Rectal smooth muscle tissue (tissue), 1 donor: ENCODE measurements around the gene CDK5RAP2.

Experiments
- H3K27ac ChIP-seq: one replicate; pipeline ENCODE4 v1.7.0; 2013; ENCODE audit warnings: low read depth, low read length, inconsistent platforms
- H3K27me3 ChIP-seq: one replicate; pipeline ENCODE4 v1.7.0; 2013; ENCODE audit warnings: low read length; ENCODE audit not compliant: control insufficient read depth, insufficient read depth
- H3K36me3 ChIP-seq: one replicate; pipeline ENCODE4 v1.7.0; 2013; ENCODE audit warnings: low read length; ENCODE audit not compliant: control insufficient read depth, insufficient read depth
- H3K4me1 ChIP-seq: one replicate; pipeline ENCODE4 v1.7.0; 2013; ENCODE audit warnings: low read length; ENCODE audit not compliant: control insufficient read depth, insufficient read depth
- H3K4me3 ChIP-seq: one replicate; pipeline ENCODE4 v1.7.0; 2013; ENCODE audit warnings: low read length
- H3K9ac ChIP-seq: one replicate; pipeline ENCODE4 v1.7.0; 2013; ENCODE audit warnings: low read length

Gene CDK5RAP2

DNA sequence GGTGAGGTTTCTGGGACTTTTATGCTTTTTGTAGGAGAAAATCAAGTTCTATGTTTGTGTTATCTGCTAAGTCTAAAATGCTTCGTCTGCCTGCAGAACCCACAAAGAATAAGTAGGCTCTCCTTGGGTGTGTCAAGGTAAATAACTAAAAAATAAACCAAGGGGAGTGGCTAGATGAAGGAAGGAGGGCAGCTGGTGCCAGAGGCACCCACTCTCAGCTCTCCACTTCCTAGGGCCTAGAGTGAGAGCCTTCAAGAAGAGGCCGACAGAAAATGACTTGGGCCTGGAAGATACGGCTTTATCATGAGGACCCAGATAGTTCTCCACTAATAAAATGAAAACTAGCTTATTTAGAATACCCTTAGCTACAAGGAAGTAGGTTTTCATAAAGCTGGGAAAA lies 147.4 kb downstream of the CDK5RAP2 start:
- Histone ChIP-seq H3K36me3 (peaks cover 3% of the 10 kb centered on the region), H3K9ac (no peak overlapping the region), H3K27me3 (no peaks in the 10 kb centered on the region), H3K4me3 (no peak overlapping the region), H3K4me1 (no peaks in the 10 kb centered on the region), H3K27ac (no peak overlapping the region)

DNA sequence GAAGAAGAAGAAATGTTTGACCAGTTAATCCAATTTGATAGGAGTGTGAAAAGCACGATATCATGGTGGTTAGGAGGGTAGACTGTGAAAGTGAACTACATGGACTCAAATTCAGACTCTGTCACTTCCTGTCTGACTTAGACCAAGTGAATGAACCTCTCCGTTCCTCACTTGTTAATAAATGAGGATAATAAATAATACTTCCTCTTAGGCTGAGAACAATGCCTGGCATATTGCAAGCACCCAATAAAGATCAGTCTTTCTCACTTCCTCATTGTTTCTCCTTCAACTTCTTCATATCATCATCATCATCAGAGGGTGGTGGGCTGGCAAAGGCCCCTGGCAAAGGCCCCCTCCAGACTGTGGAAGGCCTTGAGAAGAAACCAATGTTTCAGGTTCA lies 148.7 kb downstream of the CDK5RAP2 start:
- Histone ChIP-seq H3K4me1 (no peaks in the 10 kb centered on the region), H3K27ac (no peak overlapping the region), H3K36me3 (no peaks in the 10 kb centered on the region), H3K27me3 (no peaks in the 10 kb centered on the region), H3K9ac (no peak overlapping the region), H3K4me3 (no peak overlapping the region)

DNA sequence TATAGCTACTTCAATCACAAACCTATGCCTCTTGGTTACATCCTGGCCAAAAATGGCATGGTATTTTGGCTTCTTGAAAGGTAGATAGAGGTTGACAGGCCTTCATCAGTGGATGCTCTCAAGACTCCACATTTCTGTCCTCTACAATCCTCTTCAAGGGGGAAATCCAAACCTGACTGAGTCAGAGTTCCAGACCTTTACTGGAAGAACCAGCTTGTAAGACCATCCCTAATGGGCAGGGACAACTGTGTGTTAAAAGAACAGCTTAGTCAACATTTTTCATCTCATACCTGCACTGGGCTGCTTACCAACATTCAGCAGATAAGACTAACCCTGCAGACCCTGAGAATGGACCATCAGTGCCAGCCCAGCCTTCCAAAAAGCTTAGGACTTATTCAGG lies 155.7 kb downstream of the CDK5RAP2 start:
- Histone ChIP-seq H3K36me3 (peaks cover 3% of the 10 kb centered on the region), H3K27ac (no peak overlapping the region), H3K4me1 (no peaks in the 10 kb centered on the region), H3K9ac (no peak overlapping the region), H3K27me3 (no peaks in the 10 kb centered on the region), H3K4me3 (no peak overlapping the region)

DNA sequence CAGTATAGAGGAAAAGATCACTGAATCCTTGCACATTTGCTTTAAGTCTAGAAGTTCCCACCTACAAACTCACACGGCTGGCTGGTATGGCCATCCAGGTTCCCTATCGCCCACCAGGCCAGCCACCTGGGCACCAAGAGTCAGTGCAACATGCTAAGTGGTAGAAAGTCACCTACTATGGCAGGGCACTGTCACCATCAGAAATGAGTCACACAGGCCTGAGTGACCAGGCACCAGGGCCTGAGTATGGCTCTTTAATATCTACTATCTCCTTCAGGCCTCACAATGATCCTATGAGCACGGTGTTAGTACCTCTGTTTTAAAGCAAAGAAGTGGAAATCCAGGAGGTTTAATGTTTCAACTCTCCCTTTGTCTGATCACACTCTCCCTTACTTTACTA lies 156.2 kb downstream of the CDK5RAP2 start:
- Histone ChIP-seq H3K4me1 (no peaks in the 10 kb centered on the region), H3K36me3 (peaks cover 3% of the 10 kb centered on the region), H3K27ac (no peak overlapping the region), H3K9ac (no peak overlapping the region), H3K27me3 (no peaks in the 10 kb centered on the region), H3K4me3 (no peak overlapping the region)

DNA sequence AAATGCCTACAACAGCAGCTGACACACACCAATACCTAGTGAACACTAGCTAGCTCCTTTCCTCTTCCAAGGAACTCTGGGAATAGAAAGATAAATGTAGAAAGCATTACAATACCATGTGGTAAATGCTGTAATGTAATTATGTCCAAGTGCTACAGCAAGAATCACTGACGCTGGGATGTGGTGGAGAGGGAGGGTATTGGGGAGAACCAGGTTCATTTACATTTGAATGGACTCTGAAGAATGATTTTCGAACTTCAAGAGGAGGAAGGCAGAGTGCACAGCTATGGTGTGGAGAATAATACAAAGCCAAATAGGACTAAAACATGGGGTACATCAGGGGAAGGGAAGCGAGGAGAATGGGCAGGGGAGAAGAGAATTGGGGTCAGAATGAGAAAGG lies 158.0 kb downstream of the CDK5RAP2 start:
- no peak overlapping the region for H3K9ac ChIP-seq

DNA sequence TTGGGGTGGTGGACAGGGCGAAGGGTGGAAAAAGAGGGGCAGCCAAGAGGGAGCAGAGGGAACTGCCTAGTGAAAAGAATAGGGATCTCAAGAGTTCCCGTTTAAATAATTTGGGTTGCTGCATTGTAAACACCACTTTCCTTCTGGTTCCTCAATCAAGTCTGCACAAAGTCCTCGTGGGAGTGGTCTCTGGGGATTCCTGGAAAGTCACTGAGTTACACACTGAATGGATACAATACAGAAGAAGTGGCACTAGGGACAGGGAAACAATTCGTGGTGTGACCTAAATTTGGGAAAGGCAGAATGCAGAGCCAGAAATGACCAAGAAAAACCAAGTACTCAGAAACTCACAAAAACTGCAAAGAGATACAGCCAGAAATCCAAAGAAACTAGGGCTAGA lies 161.7 kb downstream of the CDK5RAP2 start:
- peaks cover 6% of the 10 kb centered on the region for H3K36me3 ChIP-seq
- no peak overlapping the region for H3K4me3 ChIP-seq
- no peaks in the 10 kb centered on the region for H3K4me1 ChIP-seq
- no peak overlapping the region for H3K27ac ChIP-seq
- H3K9ac ChIP-seq = no peak overlapping the region
- no peaks in the 10 kb centered on the region for H3K27me3 ChIP-seq

More for the DNA sequence above, 158.0 kb downstream of the CDK5RAP2 start:
- no peak overlapping the region for H3K27ac ChIP-seq
- no peak overlapping the region for H3K4me3 ChIP-seq
- H3K36me3 ChIP-seq = peaks cover 6% of the 10 kb centered on the region
- no peaks in the 10 kb centered on the region for H3K27me3 ChIP-seq
- no peaks in the 10 kb centered on the region for H3K4me1 ChIP-seq

DNA sequence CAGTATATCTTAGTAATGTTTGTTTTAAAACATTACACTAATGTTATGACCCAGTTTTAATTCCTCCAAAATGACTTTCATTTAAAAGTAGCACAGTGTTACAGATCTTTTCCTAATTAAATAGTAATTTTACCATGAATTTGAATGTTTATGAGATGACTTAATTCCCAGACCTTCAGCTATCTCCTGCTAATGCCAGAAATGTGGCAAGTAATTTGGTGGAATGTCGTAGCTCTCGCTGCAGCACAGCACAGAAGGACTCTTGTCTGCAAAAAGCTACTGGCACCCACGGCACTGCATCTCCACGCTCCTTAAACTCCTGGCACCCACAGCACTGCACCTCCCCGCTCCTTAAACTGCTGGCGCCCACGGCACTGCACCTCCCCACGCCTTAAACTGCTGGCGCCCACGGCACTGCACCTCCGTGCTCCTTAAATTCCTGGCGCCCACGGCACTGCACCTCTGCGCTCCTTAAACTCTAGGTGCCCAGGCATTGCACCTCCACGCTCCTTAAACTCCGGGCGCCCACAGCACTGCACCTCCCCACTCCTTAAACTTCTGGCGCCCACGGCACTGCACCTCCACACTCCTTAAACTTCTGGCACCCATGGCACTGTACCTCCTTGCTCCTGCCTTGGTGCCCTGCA lies 163.1 kb downstream of the CDK5RAP2 start:
- peaks cover 10% of the 10 kb centered on the region for H3K4me1 ChIP-seq
- H3K27me3 ChIP-seq = no peaks in the 10 kb centered on the region
- H3K9ac ChIP-seq = no peak overlapping the region
- H3K27ac ChIP-seq = no peak overlapping the region
- peaks cover 6% of the 10 kb centered on the region for H3K36me3 ChIP-seq
- H3K4me3 ChIP-seq = no peak overlapping the region

DNA sequence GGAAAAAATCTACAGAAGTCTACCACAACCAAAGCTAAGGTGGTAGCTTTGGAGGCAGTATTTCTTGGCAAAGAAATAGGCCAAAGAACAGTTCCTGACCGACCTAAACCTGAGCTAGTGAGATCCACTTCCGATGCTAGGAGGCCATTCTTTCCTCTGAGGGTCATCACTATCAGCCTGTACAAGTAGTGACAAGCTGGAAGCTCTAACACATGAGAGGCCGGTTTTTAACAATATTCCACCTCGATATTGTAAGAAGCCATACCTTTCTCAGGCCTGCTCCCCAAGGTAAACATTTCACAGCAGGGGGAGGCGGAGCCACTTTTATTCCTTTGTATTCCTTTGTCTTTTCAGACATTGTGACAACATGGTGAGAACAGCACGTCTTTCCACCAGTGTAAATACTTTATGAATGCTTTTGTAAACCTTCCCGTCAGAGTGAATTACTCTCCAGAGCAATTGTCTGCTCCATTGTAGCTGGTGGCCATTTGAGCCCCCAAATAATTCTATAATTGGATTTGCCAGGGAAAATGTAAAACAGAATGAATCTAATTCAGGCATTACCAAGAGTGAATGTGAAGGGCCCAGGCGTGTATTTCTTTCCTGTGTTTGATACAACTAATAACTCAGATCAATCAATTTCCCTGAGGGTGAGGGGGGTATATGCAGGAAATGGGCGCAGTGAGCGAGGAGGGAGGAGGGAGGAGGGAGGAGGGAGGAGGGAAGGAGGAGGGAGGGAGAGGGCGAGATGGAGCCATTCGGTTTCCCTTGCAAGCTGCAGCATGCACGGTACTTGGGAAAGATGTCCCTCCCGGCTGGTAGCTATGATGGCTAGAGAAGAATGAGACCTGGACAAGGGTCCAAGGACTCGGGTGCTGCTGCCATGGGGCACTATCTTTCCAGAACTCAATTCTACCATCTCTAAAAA lies 166.6 kb downstream of the CDK5RAP2 start:
- no peaks in the 10 kb centered on the region for H3K27me3 ChIP-seq
- H3K4me1 ChIP-seq = peaks cover 17% of the 10 kb centered on the region
- H3K9ac ChIP-seq = no peak overlapping the region
- no peak overlapping the region for H3K4me3 ChIP-seq
- H3K27ac ChIP-seq = peak overlapping the region; percentile 53
- H3K36me3 ChIP-seq = peaks cover 9% of the 10 kb centered on the region

DNA sequence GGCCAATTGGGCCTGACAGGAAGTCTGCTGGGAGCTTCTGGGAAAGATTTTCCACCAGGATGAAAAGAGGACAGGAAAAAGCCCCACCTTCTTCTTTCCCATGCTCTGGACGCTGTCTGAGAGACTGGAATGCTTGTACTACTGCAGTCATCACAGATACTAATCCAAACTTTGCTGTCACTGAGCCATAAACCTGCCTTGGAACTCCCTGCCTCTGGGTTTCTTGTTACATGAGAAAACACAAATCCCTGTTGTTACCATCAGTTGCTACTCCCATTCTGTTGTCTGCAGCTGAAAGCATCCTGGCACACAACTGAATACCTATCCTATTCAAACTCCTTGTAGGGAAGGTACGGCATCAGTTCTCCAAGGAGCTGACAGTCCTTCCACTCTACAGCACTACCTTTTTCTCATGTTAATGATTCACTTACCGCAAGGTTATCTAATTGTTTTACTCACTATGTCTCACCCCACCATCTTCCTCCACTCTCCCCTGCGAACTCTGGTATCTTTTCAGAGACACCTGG lies 167.5 kb downstream of the CDK5RAP2 start:
- H3K36me3 ChIP-seq = peaks cover 16% of the 10 kb centered on the region
- no peak overlapping the region for H3K4me3 ChIP-seq
- peaks cover 17% of the 10 kb centered on the region for H3K4me1 ChIP-seq
- no peak overlapping the region for H3K9ac ChIP-seq
- H3K27ac ChIP-seq = peak overlapping the region; percentile 81
- H3K27me3 ChIP-seq = no peaks in the 10 kb centered on the region

DNA sequence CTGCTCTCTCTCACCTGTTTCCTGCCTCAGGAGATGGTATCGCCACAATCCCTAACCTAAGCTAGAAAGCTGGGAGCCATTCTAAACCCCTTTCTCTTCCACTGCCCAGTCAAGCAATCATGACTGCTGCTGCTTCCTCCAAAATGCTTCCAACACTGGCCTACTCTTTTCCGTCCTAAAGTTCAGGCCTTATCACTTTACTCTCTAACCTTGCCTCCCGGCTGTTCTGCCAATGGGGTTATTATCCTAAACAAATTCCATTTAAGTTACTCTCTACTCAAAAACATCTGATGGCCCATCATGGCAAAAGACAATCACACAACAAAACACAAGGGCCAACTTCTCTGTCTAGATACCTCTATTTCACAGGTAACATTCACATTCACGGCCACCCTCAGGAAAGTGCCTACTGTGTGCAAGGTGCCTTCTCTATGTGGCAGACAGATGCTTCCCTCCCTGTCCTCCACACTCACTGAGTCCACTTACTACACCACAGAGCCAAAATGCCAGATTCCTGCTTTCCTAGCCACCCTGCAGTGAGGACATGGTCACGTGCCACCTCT lies 168.0 kb downstream of the CDK5RAP2 start:
- H3K4me3 ChIP-seq = no peak overlapping the region
- H3K4me1 ChIP-seq = peaks cover 17% of the 10 kb centered on the region
- no peak overlapping the region for H3K9ac ChIP-seq
- peak overlapping the region; percentile 81 for H3K27ac ChIP-seq
- peaks cover 19% of the 10 kb centered on the region for H3K36me3 ChIP-seq
- H3K27me3 ChIP-seq = no peaks in the 10 kb centered on the region

DNA sequence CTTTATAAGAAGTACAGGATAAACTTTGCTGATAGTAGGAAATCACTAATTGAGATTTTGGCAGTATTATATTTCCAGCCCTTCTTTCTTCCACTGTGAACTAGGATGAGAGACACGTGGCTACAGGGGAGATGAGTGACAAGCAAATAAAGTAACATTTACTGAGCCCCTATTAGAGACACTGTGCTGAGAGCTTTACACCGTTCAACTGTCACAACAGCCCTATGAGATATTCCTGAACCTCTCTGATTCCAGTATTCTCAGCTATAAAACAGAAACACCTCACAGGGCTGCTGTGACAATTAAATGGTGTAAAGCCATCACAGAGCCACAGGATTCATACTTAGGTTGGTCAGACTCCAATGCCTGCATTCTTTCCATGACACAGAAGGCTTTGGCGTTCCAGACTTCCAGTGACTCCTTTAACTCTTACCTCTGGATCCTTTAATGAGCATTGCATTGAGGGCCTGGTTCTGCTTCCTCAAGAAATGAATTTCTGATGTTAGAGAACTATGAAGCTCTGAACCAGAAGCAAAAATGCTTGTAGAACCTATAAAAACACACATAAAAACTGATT lies 169.0 kb downstream of the CDK5RAP2 start:
- Histone ChIP-seq H3K27me3 (no peaks in the 10 kb centered on the region), H3K4me3 (no peak overlapping the region), H3K36me3 (peaks cover 22% of the 10 kb centered on the region), H3K4me1 (peaks cover 17% of the 10 kb centered on the region), H3K9ac (no peak overlapping the region), H3K27ac (peak overlapping the region; percentile 81)

DNA sequence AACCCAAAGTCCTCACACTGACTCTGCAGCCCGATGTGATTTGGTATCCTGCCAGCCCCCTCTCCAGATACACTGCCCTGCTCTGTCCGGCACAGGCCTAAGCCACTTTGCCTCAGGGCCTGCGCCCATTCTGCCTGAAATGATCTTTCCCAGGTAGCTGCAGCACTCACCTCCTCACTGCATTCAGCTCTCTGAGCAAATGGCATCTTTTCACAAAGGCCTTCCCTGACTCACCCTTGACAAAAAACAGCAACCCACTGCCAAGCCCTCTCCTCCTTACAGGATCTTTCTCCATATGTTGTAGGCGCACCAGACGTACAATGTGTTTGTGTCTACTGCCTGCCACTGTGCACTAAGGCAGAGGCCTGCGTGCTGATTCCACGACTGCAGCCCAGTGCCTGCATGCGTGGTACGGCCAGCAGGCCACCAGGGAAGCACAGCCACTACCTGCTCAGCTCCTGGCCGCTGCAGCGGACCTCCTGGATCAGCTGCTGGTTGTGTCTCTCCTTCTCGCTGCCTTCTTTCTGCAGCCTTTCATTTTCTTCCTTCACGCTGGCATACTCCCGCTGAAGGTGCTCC lies 171.2 kb downstream of the CDK5RAP2 start:
- peaks cover 17% of the 10 kb centered on the region for H3K4me1 ChIP-seq
- no peak overlapping the region for H3K4me3 ChIP-seq
- H3K27me3 ChIP-seq = no peaks in the 10 kb centered on the region
- H3K36me3 ChIP-seq = peaks cover 20% of the 10 kb centered on the region
- H3K9ac ChIP-seq = no peak overlapping the region
- H3K27ac ChIP-seq = no peak overlapping the region
